NCI-H82 treated with DMSO at 0.1 percent for 48 hours (cell line): ENCODE results near the gene MYH8.

Experiments
- DNase-seq: peaks from one replicate; lab custom pipeline; 2025; ENCODE audit not compliant: unreplicated experiment; lab: John Stamatoyannopoulos, UW

Gene MYH8

GRCh38 chr17:10421900-10422542 is at the start of gene MYH8:
Gene MYH8, minus strand, starts transcription at chr17:10421950. Its CDS starts 1,723 bp downstream, at chr17:10420227.
- DNase-seq: no peak

DNA sequence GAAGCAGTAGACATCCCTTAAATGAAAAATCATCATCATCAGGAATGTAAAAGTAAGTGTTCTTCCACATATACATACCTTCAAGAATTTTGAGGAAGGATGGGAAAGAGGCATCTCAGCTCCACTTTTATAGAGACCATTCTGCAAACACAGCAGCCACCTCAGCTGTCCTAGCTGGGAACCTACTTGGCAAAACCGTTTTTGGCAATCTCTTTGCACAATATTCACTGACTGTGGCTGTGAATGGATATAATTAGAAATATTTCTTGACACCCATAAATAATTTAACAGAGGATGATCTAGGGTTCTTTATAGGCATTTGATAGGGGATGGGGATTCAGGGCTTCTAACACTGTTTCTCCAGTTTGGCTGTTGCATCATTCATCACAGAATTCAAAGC is 47.7 kb upstream of the MYH8 start, which contains the start of gene MYH4:
MYH4 (minus strand) TSS at position 101 of the 400 bp plus-strand sequence. CDS start 2,814 bp downstream, outside the sequence.
- DNase-seq: no peak

GRCh38 chr17:10463402-10463801 is 41.7 kb upstream of the MYH8 start:
- no peak for DNase-seq

- no peak for DNase-seq
These were observed 38.3 kb upstream of the MYH8 start for GRCh38 chr17:10460062-10460461.

GRCh38 chr17:10458701-10459100 is 37.0 kb upstream of the MYH8 start:
- no peak for DNase-seq

- DNase-seq: no peak
These were observed 36.2 kb upstream of the MYH8 start for GRCh38 chr17:10457952-10458351.

DNA sequence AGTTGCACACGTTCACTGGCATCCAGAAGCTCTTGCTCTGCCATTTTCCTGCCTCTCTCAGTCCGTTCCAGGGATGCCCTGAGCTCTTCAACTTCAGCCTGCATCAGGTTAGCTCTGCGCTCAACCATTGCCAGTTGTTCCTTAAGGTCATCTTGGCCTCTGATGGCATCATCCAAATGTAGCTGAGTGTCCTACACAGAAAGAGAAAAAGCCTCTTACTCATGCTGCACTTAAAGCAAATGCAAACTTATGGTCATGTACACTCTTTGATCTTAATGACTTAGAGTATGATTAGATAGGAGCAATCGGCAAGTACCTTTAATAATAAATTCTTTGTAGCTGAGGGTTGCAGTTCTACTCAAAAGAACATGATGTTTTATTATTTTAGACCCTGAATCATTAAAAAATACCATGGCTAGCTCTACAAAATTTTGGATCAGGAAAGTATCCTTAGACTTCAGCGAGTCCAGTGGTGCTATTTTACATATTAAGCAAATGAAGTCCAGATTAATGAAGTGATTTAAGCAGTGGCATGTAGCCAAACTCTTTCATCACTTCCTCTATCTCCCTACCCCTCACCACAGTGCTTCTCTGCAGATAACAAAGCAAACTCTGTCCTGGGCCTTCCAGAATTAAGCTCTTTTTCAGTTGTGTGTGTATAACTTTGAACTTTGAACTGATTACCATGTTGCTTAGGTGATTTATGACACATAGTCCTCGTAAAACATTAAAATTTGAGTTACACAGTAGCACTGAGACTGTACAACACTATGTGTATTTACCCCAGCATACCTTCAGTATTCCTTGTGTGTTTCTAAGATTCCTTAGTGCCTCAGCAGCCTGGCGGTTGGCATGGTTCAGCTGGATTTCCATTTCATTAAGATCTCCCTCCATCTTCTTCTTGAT is 25.5 kb upstream of the MYH8 start:
- no peak for DNase-seq

GRCh38 chr17:10439816-10440215 is 18.1 kb upstream of the MYH8 start:
- no peak for DNase-seq

GRCh38 chr17:10435096-10435495 is 13.3 kb upstream of the MYH8 start:
- DNase-seq: no peak

GRCh38 chr17:10429421-10430045 is 7.8 kb upstream of the MYH8 start:
- DNase-seq: no peak

DNA sequence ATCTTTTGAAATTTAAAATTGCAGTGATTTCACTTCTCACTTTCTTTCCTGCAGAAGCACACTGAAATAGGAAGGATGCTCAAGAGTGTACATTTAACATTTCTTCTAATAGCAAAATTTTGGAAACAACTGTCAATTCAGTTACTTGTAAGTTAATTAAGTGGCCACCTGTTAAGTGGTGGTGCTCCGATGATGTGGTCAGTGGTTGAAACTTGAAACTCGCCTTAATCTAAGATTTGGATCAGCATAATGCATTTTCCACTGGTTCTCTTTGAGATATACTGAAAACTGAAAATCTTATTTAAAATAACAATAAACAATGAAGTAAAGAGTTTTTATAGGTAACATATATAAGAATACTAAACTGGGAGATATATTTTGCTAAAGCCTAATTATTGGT is 7.0 kb upstream of the MYH8 start:
- no peak for DNase-seq

GRCh38 chr17:10421211-10421610 is 539 bp downstream of the MYH8 start:
- no peak for DNase-seq

- DNase-seq: no peak
These were observed 939 bp downstream of the MYH8 start for GRCh38 chr17:10420811-10421210.

GRCh38 chr17:10417431-10417830 is 4.3 kb downstream of the MYH8 start:
- no peak for DNase-seq

- no peak for DNase-seq
These were observed 6.6 kb downstream of the MYH8 start for GRCh38 chr17:10415161-10415560.

DNA sequence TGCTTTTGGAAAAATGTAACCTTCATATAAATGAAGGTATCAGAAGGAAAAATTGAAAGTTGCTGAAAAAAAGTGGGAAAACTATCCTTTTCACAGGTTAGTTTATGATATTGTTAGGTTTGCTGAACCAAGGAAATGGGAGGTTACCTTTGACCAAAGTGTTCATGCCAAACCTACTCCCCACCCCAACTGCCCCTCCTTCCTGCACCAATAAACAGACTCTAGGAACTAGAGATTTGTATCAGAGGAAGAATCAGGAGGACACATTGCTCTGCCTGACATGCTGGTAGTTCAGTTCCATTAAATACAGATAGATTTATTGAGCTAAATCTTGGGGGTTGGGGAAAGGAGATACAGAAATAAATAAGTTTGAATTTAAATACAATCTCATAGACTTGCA is 18.2 kb downstream of the MYH8 start:
- DNase-seq: no peak

DNA sequence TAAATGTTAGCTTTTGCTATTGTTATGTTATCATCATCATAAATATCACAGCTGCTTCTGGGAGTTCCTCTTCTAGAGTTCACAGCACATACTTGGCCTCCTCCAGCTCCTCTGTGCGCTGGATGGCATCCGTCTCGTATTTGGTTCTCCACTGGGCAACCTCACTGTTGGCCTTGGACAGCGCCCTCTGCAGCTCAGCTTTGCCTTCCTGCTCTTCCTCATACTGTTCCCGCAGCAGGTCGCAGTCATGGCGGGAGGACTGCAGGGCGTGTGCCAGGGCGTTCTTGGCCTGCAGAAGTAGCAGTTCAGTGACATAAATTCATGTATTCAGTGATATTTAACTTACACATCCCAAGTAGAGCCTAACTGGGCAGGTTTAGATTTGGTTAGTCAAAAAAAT is 23.4 kb downstream of the MYH8 start:
- DNase-seq: no peak

DNA sequence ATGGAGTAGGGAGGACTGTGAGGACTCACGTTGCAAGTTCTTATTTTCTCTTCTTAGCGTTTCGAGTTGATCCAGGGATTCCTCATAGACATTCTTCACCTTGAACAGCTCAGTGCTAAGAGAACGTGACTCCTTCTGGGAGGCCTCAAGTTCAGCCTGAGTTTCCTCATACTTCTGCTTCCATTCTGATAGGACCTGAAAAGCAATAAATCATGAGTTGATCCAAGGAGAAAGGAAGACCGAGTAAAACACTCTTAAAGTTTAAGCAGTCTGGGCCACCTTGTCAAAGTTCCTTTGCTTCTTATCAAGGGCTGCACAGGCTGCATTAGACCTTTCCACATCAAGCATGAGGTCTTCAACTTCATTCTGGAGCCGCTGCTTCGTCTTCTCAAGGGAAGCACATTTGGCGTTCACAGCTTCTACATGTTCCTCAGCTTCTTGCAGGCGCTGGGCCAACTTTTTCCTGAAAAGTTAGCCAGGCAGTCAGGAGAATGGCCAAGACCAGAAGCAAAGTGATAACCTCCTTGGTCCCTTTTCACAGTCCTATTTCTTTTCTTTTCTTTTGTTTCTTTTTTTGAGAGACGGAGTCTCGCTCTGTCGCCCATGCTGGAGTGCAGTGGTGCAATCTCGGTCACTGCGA is 25.1 kb downstream of the MYH8 start:
- no peak for DNase-seq

- DNase-seq: no peak
These were observed 27.4 kb downstream of the MYH8 start for GRCh38 chr17:10394201-10394887.

- no peak for DNase-seq
These were observed 28.9 kb downstream of the MYH8 start for GRCh38 chr17:10392880-10393279.

DNA sequence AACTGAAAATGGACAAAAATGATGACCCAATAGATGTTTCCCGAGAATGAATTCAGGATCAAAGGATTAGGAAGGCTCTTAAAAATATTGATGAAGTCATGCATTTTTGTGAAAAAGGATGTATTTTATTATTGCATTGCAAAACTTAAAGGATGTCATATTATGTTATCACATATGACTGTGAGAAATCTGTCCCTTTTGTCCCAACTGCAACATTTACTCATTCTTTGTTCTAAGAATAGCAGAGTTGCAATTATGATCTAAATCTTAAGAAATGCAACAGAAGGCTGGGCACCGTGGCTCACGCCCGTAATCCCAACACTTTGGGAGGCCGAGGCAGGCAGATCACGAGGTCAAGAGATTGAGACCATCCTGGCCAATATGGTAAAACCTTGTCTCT is 35.9 kb downstream of the MYH8 start:
- no peak for DNase-seq
